HG03039 (cell line): ENCODE measurements around the gene BAG3.

ENCODE experiments used
- ATAC-seq: cut with Tn5 transposase; IDR thresholded peaks from one replicate; pipeline ENCODE4 v1.9.1; 2021; ENCODE audit warnings: mild to moderate bottlenecking, moderate library complexity; ENCODE audit not compliant: unreplicated experiment

The BAG3 gene

DNA sequence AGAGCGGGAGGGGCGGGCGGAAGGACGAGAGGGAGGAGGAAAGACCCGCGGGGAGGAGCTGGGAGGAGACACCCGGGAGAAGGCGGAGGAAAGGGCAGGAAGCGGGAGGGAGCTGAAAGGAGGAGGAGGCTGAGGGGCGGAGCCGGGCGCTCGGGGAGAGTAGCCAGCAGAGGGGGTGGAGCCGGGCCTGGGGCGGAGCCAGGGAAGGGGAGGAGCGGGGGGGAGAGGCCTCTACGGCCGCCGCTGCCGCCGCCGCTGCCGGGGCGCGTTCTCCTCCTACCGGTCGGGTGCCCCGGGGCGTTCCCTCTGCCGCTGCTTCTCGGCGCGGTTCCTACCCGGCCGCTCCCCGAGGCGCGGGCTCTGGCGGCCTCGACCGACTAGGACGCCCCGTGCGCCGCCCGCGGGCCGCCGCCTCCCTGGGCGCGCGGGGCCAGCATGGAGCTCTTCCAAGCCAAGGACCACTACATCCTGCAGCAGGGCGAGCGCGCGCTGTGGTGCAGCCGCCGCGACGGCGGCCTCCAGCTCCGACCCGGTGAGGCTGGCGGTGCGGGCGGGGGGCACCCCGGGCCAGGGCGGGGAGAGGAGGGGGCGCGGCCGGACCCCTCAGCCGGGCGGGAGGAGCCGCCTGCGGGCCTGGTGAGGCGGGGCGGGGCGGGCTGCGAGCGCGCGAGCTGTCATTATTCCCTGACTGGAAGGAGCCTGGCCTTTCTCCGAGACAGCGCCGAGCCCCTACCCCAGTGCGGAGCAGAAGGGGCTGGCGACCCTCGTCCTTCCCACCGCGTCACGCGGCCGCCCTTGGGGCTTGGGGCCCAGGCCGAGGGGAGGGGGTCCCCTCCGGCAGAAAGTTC, 74.9 kb downstream of the BAG3 start, which contains the start of gene INPP5F:
INPP5F (plus strand) TSS at position 223 of the 848 bp plus-strand sequence; CDS start at position 436, 213 bp downstream.
- peak; percentile 90 for ATAC-seq

DNA sequence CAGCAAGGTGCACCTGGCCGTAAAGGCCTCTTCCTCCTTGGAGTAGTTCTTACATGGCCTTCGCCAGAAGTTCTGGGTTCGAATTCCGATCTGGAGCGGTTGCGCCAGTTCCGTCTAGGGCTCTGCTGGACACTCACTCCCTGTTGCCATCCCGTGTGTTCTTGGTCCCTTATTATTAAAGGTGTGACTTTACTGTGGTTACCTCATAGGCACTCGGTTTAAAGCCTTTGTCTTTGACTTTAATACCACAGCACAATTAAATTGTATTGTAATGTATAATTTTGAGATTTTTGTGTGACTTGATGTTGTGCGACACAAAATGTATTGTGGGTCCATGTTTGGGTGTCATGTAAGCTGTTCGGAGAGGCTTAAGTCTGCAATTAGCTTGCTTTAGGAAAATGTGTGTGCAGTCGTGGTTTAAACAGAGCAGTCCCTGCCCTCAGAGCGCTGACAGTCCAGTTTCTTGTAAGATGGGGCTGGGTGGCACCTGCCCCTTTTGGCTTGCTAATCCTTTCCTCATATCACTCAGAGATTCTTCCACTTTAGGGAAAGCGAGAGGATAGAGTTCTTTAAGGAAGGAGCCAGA, 75.6 kb downstream of the BAG3 start:
- no peak for ATAC-seq
